Nephron (organoid): ENCODE data around the gene IGF1R.

ENCODE experiments used
- H3K27ac Mint-ChIP-seq, 3 experiments: 2 replicates each; pipeline ENCODE4 v1.8.0; 2020; ENCODE audit warnings: mixed read lengths in 3 of 3, mild to moderate bottlenecking in 2 of 3, moderate library complexity in 1 of 3
- H3K27me3 Mint-ChIP-seq: 2 replicates; pipeline ENCODE4 v1.8.0; 2021; ENCODE audit warnings: low read depth, mild to moderate bottlenecking, moderate library complexity, mixed read lengths
- H3K36me3 Mint-ChIP-seq: 2 replicates; pipeline ENCODE4 v1.8.0; 2020; ENCODE audit warnings: low read depth, mixed read lengths
- H3K4me1 Mint-ChIP-seq: 2 replicates; pipeline ENCODE4 v1.8.0; 2020; ENCODE audit warnings: mixed read lengths
- H3K4me3 Mint-ChIP-seq, 3 experiments: 2 replicates each; pipeline ENCODE4 v1.8.0; 2020; ENCODE audit warnings: mild to moderate bottlenecking in 3 of 3, mixed read lengths in 3 of 3, moderate library complexity in 2 of 3
- H3K9me3 Mint-ChIP-seq: 2 replicates; pipeline ENCODE4 v1.8.0; 2020; ENCODE audit warnings: mixed read lengths
- CTCF ChIP-seq, 3 experiments: fragments of 200-600 bp; sonication (generic); IDR thresholded peaks; one replicate each; pipeline ENCODE4 v1.5.0; 2021; ENCODE audit warnings: antibody characterized with exemption in 3 of 3; ENCODE audit not compliant: unreplicated experiment in 3 of 3

IGF1R gene

GRCh38 chr15:98914626-98915025 lies 266.3 kb downstream of the IGF1R start:
- H3K27ac Mint-ChIP-seq, result no peak overlapping the region
- peaks cover 17% of the 10 kb centered on the region for H3K4me1 Mint-ChIP-seq
- peaks cover 86% of the 10 kb centered on the region for H3K36me3 Mint-ChIP-seq
- TF ChIP-seq CTCF (IDR thresholded peaks at IDR 0.05; ENCODE audit: unreplicated experiment in 3 of 3), result no peak
- no peaks in the 10 kb centered on the region for H3K9me3 Mint-ChIP-seq
- H3K27me3 Mint-ChIP-seq, result peaks cover 4% of the 10 kb centered on the region
- no peak overlapping the region for H3K4me3 Mint-ChIP-seq

- Mint-ChIP-seq H3K27me3 (no peaks in the 10 kb centered on the region), H3K4me1 (peaks cover 21% of the 10 kb centered on the region), H3K4me3 (no peak overlapping the region), H3K27ac (no peak overlapping the region), H3K36me3 (peaks cover 85% of the 10 kb centered on the region), H3K9me3 (no peaks in the 10 kb centered on the region)
- no peak for TF ChIP-seq CTCF (IDR thresholded peaks at IDR 0.05; ENCODE audit: unreplicated experiment in 3 of 3)
Measured at GRCh38 chr15:98916826-98917225, 268.5 kb downstream of the IGF1R start.

GRCh38 chr15:98917417-98917816 lies 269.1 kb downstream of the IGF1R start:
- Mint-ChIP-seq H3K27me3 (no peaks in the 10 kb centered on the region), H3K4me3 (no peak overlapping the region), H3K9me3 (no peaks in the 10 kb centered on the region), H3K36me3 (peaks cover 85% of the 10 kb centered on the region), H3K27ac (no peak overlapping the region), H3K4me1 (peaks cover 21% of the 10 kb centered on the region)
- no peak for TF ChIP-seq CTCF (IDR thresholded peaks at IDR 0.05; ENCODE audit: unreplicated experiment in 3 of 3)

GRCh38 chr15:98920091-98920880 lies 271.9 kb downstream of the IGF1R start:
- Mint-ChIP-seq H3K27ac (peak overlapping the region in 2 of 3 experiments; percentile 12 to 44), H3K27me3 (no peaks in the 10 kb centered on the region), H3K4me1 (peaks cover 25% of the 10 kb centered on the region), H3K9me3 (no peaks in the 10 kb centered on the region), H3K36me3 (peaks cover 81% of the 10 kb centered on the region), H3K4me3 (no peak overlapping the region)
- no peak for TF ChIP-seq CTCF (IDR thresholded peaks at IDR 0.05; ENCODE audit: unreplicated experiment in 3 of 3)

- Mint-ChIP-seq H3K27ac (peak overlapping the region in 1 of 3 experiments; percentile 22), H3K4me3 (no peak overlapping the region), H3K36me3 (peaks cover 72% of the 10 kb centered on the region), H3K4me1 (peaks cover 40% of the 10 kb centered on the region), H3K27me3 (no peaks in the 10 kb centered on the region), H3K9me3 (no peaks in the 10 kb centered on the region)
- TF ChIP-seq CTCF (IDR thresholded peaks at IDR 0.05; ENCODE audit: unreplicated experiment in 3 of 3), result no peak
Measured at GRCh38 chr15:98923171-98923570, 274.8 kb downstream of the IGF1R start.

GRCh38 chr15:98923579-98923978 lies 275.2 kb downstream of the IGF1R start:
- no peak for TF ChIP-seq CTCF (IDR thresholded peaks at IDR 0.05; ENCODE audit: unreplicated experiment in 3 of 3)
- peaks cover 43% of the 10 kb centered on the region for H3K4me1 Mint-ChIP-seq
- H3K36me3 Mint-ChIP-seq, result peaks cover 70% of the 10 kb centered on the region
- peak overlapping the region in 1 of 3 experiments; percentile 22 for H3K27ac Mint-ChIP-seq
- H3K27me3 Mint-ChIP-seq, result no peaks in the 10 kb centered on the region
- no peak overlapping the region for H3K4me3 Mint-ChIP-seq
- H3K9me3 Mint-ChIP-seq, result no peaks in the 10 kb centered on the region
